ENCODE measurements around the gene PSMB4. TPM values are rescaled to one million over a fixed set of nuclear protein-coding genes. Genes with fewer than 3 reads are reported as not detected.
A peak's percentile ranks its signal among the peaks of the same experiment; 100 is the strongest.
"Not testable (repeated sequence)": the region's sequence is repeated elsewhere in the genome, so short reads cannot be mapped to it uniquely, and the experiment has no call there.

Gene PSMB4
- total and polyA plus RNA-seq, 5 donors from 2014 or later = 79.4 to 344 (median 91.6) TPM

DNA sequence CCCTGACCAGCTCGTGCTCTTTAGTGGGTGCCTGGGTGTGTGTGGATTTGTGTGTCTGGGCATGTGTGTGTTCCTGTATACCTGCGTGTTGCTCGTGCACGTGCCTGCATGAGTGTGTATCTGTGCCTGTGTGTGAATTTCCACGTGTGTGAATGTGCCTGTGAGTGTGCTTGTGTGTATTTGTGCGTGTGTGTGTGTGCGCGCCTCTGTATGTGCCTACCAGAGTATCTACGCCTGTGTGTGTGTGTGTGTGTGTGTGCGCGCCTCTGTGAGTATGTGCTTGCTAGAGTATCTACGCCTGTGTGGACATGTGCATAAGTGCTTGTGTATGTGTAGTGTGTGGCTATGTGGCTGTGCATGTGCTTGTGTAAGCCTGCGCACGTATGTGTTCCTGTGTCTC is 26.2 kb upstream of the PSMB4 start:
- no peak for ATAC-seq (ENCODE audit: low read depth in 2 of 2)
- H3K27me3 Mint-ChIP-seq = peaks cover 3% of the 10 kb centered on the region
- no peaks in the 10 kb centered on the region for H3K36me3 ChIP-seq (ENCODE audit: control insufficient read depth, insufficient read depth, low read length)
- no peak overlapping the region for H3K4me3 ChIP-seq (ENCODE audit: low read depth, low read length)
- no peak for DNase-seq
- no peaks in the 10 kb centered on the region for H3K36me3 Mint-ChIP-seq
- no peaks in the 10 kb centered on the region for H3K4me1 ChIP-seq (ENCODE audit: control insufficient read depth, insufficient read depth, low read length, poor library complexity, severe bottlenecking)
- no peaks in the 10 kb centered on the region for H3K4me1 Mint-ChIP-seq
- H3K27ac ChIP-seq (ENCODE audit: insufficient read depth, low read length, poor library complexity, severe bottlenecking) = no peak overlapping the region
- H3K27ac Mint-ChIP-seq = no peak overlapping the region
- no peak overlapping the region for H3K4me3 Mint-ChIP-seq
- H3K9me3 Mint-ChIP-seq = no peaks in the 10 kb centered on the region
- no peaks in the 10 kb centered on the region for H3K9me3 ChIP-seq (ENCODE audit: control insufficient read depth in 2 of 2, low read length in 2 of 2)
- H3K27me3 ChIP-seq (ENCODE audit: control insufficient read depth, insufficient read depth, low read length) = no peaks in the 10 kb centered on the region

DNA sequence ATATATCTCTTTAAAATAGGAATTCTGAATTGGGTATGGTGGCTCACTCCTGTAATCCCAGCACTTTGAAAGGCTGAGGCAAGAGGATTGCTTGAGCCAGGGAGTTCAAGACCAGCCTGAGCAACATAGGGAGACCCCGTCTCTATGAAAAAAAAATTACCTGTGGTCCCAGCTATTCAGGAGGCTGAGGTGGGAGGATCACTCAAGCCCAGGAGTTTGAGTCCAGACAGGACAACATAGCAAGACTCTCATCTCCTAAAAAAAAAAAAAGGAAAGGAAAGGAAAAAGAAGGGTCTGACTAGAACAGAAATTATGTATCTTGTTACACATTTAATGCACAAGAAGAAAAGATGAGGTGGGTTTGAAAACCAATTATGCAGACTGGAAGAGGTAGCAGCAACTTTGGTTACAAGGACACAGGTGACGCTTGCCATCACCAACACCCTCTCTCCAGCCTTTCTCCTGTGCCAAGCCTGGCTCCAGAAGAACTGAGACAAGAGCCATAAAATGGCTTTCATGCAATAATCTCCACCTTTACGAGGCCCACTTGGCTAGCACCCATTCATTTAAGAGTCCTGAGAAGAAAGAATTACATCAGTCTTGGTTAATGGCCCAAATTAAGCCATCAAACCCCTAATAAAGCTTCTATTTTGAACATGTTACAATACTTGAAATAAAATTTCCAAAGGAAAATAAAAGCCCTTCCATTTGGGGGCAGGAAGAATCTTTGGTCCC is 22.1 kb upstream of the PSMB4 start:
- H3K4me3 Mint-ChIP-seq = no peak overlapping the region
- DNase-seq = no peak

DNA sequence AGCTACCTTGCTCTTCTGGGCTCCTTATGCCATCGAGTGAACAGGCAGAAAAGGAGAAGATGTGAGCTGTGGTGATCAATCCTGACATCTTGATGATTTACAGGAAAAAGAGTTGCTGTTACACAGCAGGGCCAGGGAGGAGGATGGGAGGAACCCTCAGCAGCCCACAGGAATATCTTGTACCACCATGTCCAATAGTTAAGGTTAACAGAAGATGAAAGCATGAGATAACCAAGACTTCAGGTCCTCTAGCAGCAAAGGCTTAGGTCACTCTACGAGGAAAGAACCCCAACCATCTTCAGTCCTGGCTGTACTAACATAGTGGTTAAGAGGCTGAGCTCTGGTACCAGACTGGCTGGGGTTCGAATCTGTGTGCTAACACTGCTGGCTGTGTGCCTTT is 14.8 kb upstream of the PSMB4 start:
- no peak for DNase-seq
- peaks cover 0 to 1% (median 0%) of the 10 kb centered on the region in 4 donors for H3K4me1 Mint-ChIP-seq

More for the DNA sequence above, 22.1 kb upstream of the PSMB4 start:
- H3K9me3 Mint-ChIP-seq = no peaks in the 10 kb centered on the region
- H3K36me3 Mint-ChIP-seq = no peaks in the 10 kb centered on the region
- Histone ChIP-seq H3K36me3 (ENCODE audit: control insufficient read depth, insufficient read depth, low read length) (no peaks in the 10 kb centered on the region), H3K27me3 (ENCODE audit: control insufficient read depth, insufficient read depth, low read length) (no peaks in the 10 kb centered on the region), H3K27ac (ENCODE audit: insufficient read depth, low read length, poor library complexity, severe bottlenecking) (no peak overlapping the region), H3K9me3 (ENCODE audit: control insufficient read depth in 2 of 2, low read length in 2 of 2) (no peaks in the 10 kb centered on the region), H3K4me1 (ENCODE audit: control insufficient read depth, insufficient read depth, low read length, poor library complexity, severe bottlenecking) (no peaks in the 10 kb centered on the region), H3K4me3 (ENCODE audit: low read depth, low read length) (no peak overlapping the region)
- H3K27me3 Mint-ChIP-seq = peaks cover 4% of the 10 kb centered on the region
- no peak for ATAC-seq (ENCODE audit: low read depth in 2 of 2)
- H3K4me1 Mint-ChIP-seq = no peaks in the 10 kb centered on the region
- peak overlapping the region in 1 of 3 donors; percentile 26 for H3K27ac Mint-ChIP-seq

DNA sequence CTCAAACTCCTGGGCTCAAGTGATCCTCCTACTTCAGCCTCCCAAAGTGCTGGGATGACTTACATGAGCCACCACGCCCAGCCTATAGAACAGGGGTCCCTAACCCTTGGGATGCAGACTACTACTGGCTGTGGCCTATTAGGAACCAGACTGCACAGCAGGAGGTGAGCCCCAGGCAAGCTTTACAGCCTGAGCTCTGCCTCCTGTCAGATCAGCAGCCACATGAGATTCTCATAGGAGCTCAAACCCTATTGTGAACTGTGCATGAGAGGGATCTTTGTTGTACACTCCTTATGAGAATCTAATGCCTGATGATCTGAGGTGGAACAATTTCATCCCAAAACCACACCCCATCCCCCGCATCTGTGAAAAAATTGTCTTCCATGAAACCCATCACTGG is 13.4 kb upstream of the PSMB4 start:
- Histone ChIP-seq H3K4me1 (ENCODE audit: control insufficient read depth, insufficient read depth, low read length, poor library complexity, severe bottlenecking) (no peaks in the 10 kb centered on the region), H3K9me3 (ENCODE audit: control insufficient read depth in 2 of 2, low read length in 2 of 2) (no peaks in the 10 kb centered on the region), H3K27ac (ENCODE audit: insufficient read depth, low read length, poor library complexity, severe bottlenecking) (no peak overlapping the region), H3K27me3 (ENCODE audit: control insufficient read depth, insufficient read depth, low read length) (no peaks in the 10 kb centered on the region), H3K4me3 (ENCODE audit: low read depth, low read length) (no peak overlapping the region), H3K36me3 (ENCODE audit: control insufficient read depth, insufficient read depth, low read length) (no peaks in the 10 kb centered on the region)
- DNase-seq (no peak), ATAC-seq (ENCODE audit: low read depth in 2 of 2) (no peak)
- Mint-ChIP-seq H3K4me3 (no peak overlapping the region), H3K27ac (no peak overlapping the region), H3K27me3 (peaks cover 14% of the 10 kb centered on the region), H3K9me3 (no peaks in the 10 kb centered on the region), H3K4me1 (peaks cover 0 to 1% (median 0%) of the 10 kb centered on the region in 4 donors), H3K36me3 (no peaks in the 10 kb centered on the region)

More for the DNA sequence above, 14.8 kb upstream of the PSMB4 start:
- H3K27me3 Mint-ChIP-seq = peaks cover 5% of the 10 kb centered on the region
- no peaks in the 10 kb centered on the region for H3K9me3 ChIP-seq (ENCODE audit: control insufficient read depth in 2 of 2, low read length in 2 of 2)
- no peaks in the 10 kb centered on the region for H3K9me3 Mint-ChIP-seq
- no peak overlapping the region for H3K4me3 Mint-ChIP-seq
- peak overlapping the region in 1 of 3 donors; percentile 60 for H3K27ac Mint-ChIP-seq
- H3K4me3 ChIP-seq (ENCODE audit: low read depth, low read length) = no peak overlapping the region
- no peak overlapping the region for H3K27ac ChIP-seq (ENCODE audit: insufficient read depth, low read length, poor library complexity, severe bottlenecking)
- no peaks in the 10 kb centered on the region for H3K27me3 ChIP-seq (ENCODE audit: control insufficient read depth, insufficient read depth, low read length)
- no peaks in the 10 kb centered on the region for H3K36me3 ChIP-seq (ENCODE audit: control insufficient read depth, insufficient read depth, low read length)
- H3K4me1 ChIP-seq (ENCODE audit: control insufficient read depth, insufficient read depth, low read length, poor library complexity, severe bottlenecking) = no peaks in the 10 kb centered on the region
- no peaks in the 10 kb centered on the region for H3K36me3 Mint-ChIP-seq
- no peak for ATAC-seq (ENCODE audit: low read depth in 2 of 2)

DNA sequence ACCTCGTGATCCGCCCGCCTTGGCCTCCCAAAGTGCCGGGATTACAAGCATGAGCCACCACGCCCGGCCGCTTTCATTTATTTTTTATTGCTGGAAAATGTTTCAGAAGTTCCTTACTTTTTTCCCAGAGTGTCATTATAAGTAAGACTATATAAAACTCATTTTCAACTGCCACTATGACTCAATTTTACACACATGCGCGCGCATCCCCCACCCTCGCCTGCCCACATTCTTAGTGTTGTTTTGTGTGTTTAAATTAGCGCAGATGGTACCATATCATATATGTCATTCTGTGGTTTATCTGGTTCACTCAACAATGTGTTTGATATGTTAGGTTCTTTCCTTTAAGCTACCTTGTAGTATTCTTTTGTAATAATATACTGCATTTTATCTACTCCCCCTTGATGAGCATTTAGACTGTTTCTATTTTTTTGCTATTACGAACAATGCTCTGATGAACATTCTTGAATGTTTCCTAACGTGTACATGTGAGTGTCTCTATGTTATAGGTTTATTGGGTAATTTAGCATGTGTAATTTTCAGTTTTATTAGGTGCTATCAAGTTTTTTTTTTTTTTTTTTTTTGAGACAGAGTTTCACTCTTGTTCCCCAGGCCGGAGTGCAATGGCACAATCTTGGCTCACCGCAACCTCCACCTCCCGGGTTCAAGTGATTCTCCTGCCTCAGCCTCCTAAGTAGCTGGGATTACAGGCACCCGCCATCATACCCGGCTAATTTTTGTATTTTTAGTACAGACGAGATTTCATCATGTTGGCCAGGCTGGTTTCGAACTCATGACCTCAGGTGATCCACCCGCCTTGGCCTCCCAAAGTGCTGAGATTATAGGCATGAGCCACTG is 8.9 kb upstream of the PSMB4 start:
- H3K36me3 ChIP-seq (ENCODE audit: control insufficient read depth, insufficient read depth, low read length); H3K9me3 Mint-ChIP-seq; H3K4me3 ChIP-seq (ENCODE audit: low read depth, low read length); H3K9me3 ChIP-seq (ENCODE audit: control insufficient read depth in 2 of 2, low read length in 2 of 2); ATAC-seq (ENCODE audit: low read depth in 2 of 2); H3K27ac Mint-ChIP-seq; H3K4me3 Mint-ChIP-seq; H3K27me3 ChIP-seq (ENCODE audit: control insufficient read depth, insufficient read depth, low read length); H3K4me1 Mint-ChIP-seq; H3K4me1 ChIP-seq (ENCODE audit: control insufficient read depth, insufficient read depth, low read length, poor library complexity, severe bottlenecking); DNase-seq; H3K36me3 Mint-ChIP-seq; H3K27ac ChIP-seq (ENCODE audit: insufficient read depth, low read length, poor library complexity, severe bottlenecking): not testable (repeated sequence)
- H3K27me3 Mint-ChIP-seq = peaks cover 40% of the 10 kb centered on the region

DNA sequence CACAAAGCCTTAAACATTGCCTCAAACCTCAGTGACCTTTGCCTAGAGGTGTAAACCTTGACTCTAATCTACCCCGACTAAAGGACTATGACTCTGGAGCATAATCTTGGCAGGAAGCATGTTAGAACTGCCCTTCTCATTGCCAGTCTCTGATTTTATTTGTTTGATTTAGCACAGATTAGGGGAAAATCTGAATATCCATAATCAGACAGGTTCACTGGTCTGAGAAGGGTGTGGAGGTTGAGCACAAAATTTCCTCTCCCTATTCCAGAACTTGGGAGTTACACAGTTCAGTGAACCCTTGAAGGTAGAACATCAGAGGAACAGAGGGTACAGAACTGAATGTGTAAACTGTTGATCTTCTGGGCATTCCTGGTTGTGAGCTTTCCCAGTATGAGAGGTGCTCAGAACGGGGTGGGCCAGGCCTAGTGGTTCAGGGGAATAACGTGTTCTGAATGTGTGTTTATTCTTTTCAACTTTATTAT is 8.3 kb upstream of the PSMB4 start:
- H3K36me3 ChIP-seq (ENCODE audit: control insufficient read depth, insufficient read depth, low read length) = no peaks in the 10 kb centered on the region
- H3K27me3 ChIP-seq (ENCODE audit: control insufficient read depth, insufficient read depth, low read length) = no peaks in the 10 kb centered on the region
- no peak for ATAC-seq (ENCODE audit: low read depth in 2 of 2)
- Mint-ChIP-seq H3K27ac (no peak overlapping the region), H3K27me3 (peaks cover 40% of the 10 kb centered on the region), H3K36me3 (no peaks in the 10 kb centered on the region), H3K4me1 (no peaks in the 10 kb centered on the region), H3K4me3 (no peak overlapping the region), H3K9me3 (no peaks in the 10 kb centered on the region)
- no peaks in the 10 kb centered on the region for H3K9me3 ChIP-seq (ENCODE audit: control insufficient read depth in 2 of 2, low read length in 2 of 2)
- H3K4me3 ChIP-seq (ENCODE audit: low read depth, low read length) = no peak overlapping the region
- H3K4me1 ChIP-seq (ENCODE audit: control insufficient read depth, insufficient read depth, low read length, poor library complexity, severe bottlenecking) = no peaks in the 10 kb centered on the region
- no peak for DNase-seq
- no peak overlapping the region for H3K27ac ChIP-seq (ENCODE audit: insufficient read depth, low read length, poor library complexity, severe bottlenecking)

DNA sequence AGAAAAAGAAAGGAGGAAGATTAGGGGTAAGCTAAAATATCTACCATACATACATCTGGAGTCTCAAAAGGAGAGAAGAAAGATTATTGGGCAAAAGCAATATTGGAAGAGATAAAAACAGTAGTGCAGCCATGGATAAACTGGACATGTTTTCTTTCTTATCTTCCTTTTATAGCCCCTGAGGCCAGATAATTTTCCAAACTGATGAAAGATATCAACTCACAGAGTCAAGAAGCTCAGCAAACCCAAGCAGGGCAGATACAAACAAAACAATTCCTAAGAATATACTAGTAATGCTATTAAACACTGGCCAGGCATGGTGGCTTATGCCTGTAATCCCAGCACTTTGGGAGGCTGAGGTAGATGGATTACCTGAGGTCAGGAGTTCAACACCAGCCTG is 5.8 kb upstream of the PSMB4 start:
- no peaks in the 10 kb centered on the region for H3K9me3 ChIP-seq (ENCODE audit: control insufficient read depth in 2 of 2, low read length in 2 of 2)
- no peaks in the 10 kb centered on the region for H3K36me3 ChIP-seq (ENCODE audit: control insufficient read depth, insufficient read depth, low read length)
- H3K27me3 ChIP-seq (ENCODE audit: control insufficient read depth, insufficient read depth, low read length) = no peaks in the 10 kb centered on the region
- ATAC-seq (ENCODE audit: low read depth in 2 of 2) (no peak), DNase-seq (no peak)
- H3K4me1 ChIP-seq (ENCODE audit: control insufficient read depth, insufficient read depth, low read length, poor library complexity, severe bottlenecking) = no peaks in the 10 kb centered on the region
- Mint-ChIP-seq H3K27ac (no peak overlapping the region), H3K27me3 (peaks cover 38% of the 10 kb centered on the region), H3K9me3 (no peaks in the 10 kb centered on the region), H3K4me3 (no peak overlapping the region), H3K36me3 (no peaks in the 10 kb centered on the region), H3K4me1 (peaks cover 0 to 4% (median 2%) of the 10 kb centered on the region in 4 donors)
- H3K27ac ChIP-seq (ENCODE audit: insufficient read depth, low read length, poor library complexity, severe bottlenecking) = no peak overlapping the region
- H3K4me3 ChIP-seq (ENCODE audit: low read depth, low read length) = no peak overlapping the region

All from CD4-positive, CD25-positive, alpha-beta regulatory T cell (primary cell).